Measurements from ENCODE around the gene LMF1. TPM values are rescaled to one million over a fixed set of nuclear protein-coding genes. Genes with fewer than 3 reads are reported as not detected.

LMF1 gene
- 19.0 TPM for total RNA-seq
- long read RNA-seq, partial matches to known transcripts: 4 of 11 reads
- long read RNA-seq, other reads (novel, unspliced or antisense): 7 of 11 reads

- Histone ChIP-seq H3K4me1 (peaks cover 12% of the 10 kb centered on the region), H3K36me3 (no peaks in the 10 kb centered on the region), H3K27ac (peak within 1 kb of the TSS; percentile 85), H3K9me3 (no peaks in the 10 kb centered on the region), H3K27me3 (no peaks in the 10 kb centered on the region), H3K4me3 (peak within 1 kb of the TSS; percentile 98)
- ATAC-seq (peak; percentile 99), DNase-seq (peak; percentile 97)
- intact Hi-C loops (cut with DNase I): no loop called here
- TF ChIP-seq, protein P1, sequence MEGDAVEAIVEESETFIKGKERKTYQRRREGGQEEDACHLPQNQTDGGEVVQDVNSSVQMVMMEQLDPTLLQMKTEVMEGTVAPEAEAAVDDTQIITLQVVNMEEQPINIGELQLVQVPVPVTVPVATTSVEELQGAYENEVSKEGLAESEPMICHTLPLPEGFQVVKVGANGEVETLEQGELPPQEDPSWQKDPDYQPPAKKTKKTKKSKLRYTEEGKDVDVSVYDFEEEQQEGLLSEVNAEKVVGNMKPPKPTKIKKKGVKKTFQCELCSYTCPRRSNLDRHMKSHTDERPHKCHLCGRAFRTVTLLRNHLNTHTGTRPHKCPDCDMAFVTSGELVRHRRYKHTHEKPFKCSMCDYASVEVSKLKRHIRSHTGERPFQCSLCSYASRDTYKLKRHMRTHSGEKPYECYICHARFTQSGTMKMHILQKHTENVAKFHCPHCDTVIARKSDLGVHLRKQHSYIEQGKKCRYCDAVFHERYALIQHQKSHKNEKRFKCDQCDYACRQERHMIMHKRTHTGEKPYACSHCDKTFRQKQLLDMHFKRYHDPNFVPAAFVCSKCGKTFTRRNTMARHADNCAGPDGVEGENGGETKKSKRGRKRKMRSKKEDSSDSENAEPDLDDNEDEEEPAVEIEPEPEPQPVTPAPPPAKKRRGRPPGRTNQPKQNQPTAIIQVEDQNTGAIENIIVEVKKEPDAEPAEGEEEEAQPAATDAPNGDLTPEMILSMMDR (IDR thresholded peaks at IDR 0.05): no peak
Measured at GRCh38 chr16:970766-971581, at the start of gene LMF1. LMF1 (minus strand) TSS chr16:970984; CDS start chr16:970980, 4 bp downstream.

DNA sequence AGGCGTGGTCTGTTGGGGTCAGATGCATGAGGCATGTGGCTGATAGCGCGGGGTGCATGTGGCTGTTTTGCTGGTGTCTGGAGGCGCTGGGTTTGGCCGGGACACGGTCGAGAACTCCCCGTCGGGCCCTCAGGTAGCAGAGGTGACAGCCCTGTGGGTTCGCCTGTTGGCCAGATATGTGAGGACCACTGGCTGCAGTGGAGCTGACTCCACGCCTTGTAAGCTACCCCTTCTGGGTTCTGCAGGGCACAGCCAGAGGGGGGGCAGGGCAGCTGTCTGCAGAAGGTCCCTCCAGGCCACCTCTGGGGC is 49.3 kb upstream of the LMF1 start:
- Histone ChIP-seq H3K27me3 (peaks cover 33% of the 10 kb centered on the region), H3K9me3 (no peaks in the 10 kb centered on the region), H3K27ac (no peak overlapping the region), H3K4me1 (no peaks in the 10 kb centered on the region), H3K4me3 (peak overlapping the region; percentile 23), H3K36me3 (no peaks in the 10 kb centered on the region)
- TF ChIP-seq, protein P1 (IDR thresholded peaks at IDR 0.05): no peak
- intact Hi-C loops (cut with DNase I): no loop called here
- DNase-seq (no peak), ATAC-seq (no peak)

GRCh38 chr16:1019231-1020090 is 48.7 kb upstream of the LMF1 start:
- Histone ChIP-seq H3K4me1 (no peaks in the 10 kb centered on the region), H3K27ac (no peak overlapping the region), H3K27me3 (peaks cover 33% of the 10 kb centered on the region), H3K4me3 (peak overlapping the region; percentile 23), H3K9me3 (no peaks in the 10 kb centered on the region), H3K36me3 (no peaks in the 10 kb centered on the region)
- ATAC-seq (peak; percentile 49), DNase-seq (no peak)
- intact Hi-C loops (cut with DNase I): no loop called here
- TF ChIP-seq, protein P1 (IDR thresholded peaks at IDR 0.05): no peak

DNA sequence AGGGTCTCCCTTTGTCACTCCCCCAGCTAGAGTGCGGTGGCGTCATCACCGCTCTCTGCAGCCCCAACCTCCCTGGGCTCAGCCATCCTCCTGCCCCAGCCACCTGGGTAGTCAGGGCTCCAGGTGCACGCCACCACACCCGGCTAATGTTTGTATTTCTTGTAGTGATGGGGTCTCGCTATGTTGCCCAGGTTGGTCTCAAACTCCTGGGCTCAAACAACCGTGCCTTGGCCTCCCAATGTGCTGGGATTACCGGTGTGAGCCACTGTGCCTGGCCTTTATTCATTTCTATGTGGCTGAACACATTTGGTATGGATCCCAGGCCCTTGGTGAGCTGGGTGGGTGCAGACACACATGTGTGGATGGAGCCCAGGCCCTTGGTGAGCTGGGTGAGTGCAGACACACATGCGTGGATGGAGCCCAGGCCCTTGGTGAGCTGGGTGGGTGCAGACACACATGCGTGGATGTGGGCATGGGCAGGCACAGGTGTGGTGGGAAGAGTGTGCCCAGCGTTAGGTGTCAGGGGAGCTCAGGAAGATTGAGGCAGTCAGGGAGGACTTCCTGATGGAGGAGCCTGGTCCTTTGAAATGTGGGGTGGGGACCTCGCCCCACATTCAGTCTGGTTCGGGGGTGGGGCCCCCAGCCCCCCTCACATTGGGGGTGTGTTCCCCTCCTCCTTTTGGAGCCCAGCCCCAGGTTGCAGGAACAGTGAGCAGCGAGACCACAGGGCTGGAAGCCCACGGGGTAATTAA is 47.8 kb upstream of the LMF1 start:
- Histone ChIP-seq H3K9me3 (no peaks in the 10 kb centered on the region), H3K4me3 (no peak overlapping the region), H3K4me1 (no peaks in the 10 kb centered on the region), H3K36me3 (no peaks in the 10 kb centered on the region), H3K27ac (no peak overlapping the region), H3K27me3 (peaks cover 31% of the 10 kb centered on the region)
- DNase-seq (no peak), ATAC-seq (no peak)
- TF ChIP-seq, protein P1 (IDR thresholded peaks at IDR 0.05): no peak
- intact Hi-C loops (cut with DNase I): no loop called here

DNA sequence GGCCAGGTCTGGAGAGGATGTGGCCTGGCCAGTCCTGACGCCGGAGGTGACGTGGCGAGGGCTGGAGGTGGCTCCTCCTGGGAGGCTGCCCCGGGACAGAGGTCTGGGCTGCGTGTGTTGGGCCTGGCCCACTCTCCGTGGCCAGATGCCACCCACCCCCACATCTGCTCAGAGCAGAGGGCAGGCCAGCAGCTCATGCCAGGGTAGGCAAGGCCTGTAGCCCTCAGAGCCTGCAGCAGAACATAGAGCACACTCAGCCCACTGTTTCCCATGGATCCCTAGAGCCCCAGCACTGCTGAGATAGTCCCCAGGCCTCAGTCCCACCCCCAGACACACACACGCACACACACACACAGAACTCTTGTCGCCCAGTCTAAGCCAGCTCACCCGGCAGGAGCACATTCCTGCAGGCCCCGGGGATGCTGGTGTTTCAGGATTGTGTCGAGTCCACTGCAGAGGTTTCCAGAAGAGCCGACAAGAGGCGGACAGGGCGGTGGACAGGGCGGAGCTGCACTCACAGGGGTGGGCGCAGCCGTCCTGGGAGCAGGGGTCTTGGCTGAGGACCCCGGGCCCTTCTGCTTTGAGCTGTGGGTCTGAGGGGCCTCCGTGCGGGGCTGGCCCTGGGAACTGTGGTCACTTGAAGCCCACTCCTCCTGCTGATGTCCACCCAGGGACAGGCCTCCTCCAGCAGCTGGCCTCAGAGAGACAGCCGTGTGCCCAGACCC is 44.1 kb upstream of the LMF1 start:
- Histone ChIP-seq H3K27ac (no peak overlapping the region), H3K36me3 (no peaks in the 10 kb centered on the region), H3K9me3 (no peaks in the 10 kb centered on the region), H3K27me3 (no peaks in the 10 kb centered on the region), H3K4me3 (no peak overlapping the region), H3K4me1 (no peaks in the 10 kb centered on the region)
- ATAC-seq: no peak
- DNase-seq: no peak
- TF ChIP-seq, protein P1 (IDR thresholded peaks at IDR 0.05): no peak
- intact Hi-C loops (cut with DNase I): no loop called here

Data from upper lobe of right lung (tissue), 1 donor.